ENCODE measurements around the gene DNAI7. TPM values are rescaled to one million over a fixed set of nuclear protein-coding genes. Genes with fewer than 3 reads are reported as not detected.

The DNAI7 gene
- total and polyA plus RNA-seq, 2 of the 13 experiments (the other 11 are each of a cell fraction or from before 2014, with no cell fraction given), result 0.04 to 0.25 TPM

GRCh38 chr12:25162866-25163265 is 32.1 kb downstream of the DNAI7 start:
- H3K4me1 ChIP-seq (ENCODE audit: insufficient read depth, low read length), result no peaks in the 10 kb centered on the region
- H3K4me3 ChIP-seq (replicated peaks in 1 of 3; ENCODE audit: insufficient read depth in 1 of 3, low read depth in 2 of 3, low read length in 3 of 3), result no peak overlapping the region
- H3K79me2 ChIP-seq (ENCODE audit: insufficient read depth, low read length), result no peaks in the 10 kb centered on the region
- ChIA-PET POLR2A (no interaction called here), CTCF (ENCODE audit: low intra/inter-chr PET ratio, low total read pairs) (no interaction called here)
- in situ Hi-C loops (cut with HindIII; ENCODE audit: extremely low pct_ligation_motif_present, low pct_unique_long_range_greater_than_20kb), result no loop called here
- TF ChIP-seq THYN1 (CRISPR knock-in tag; IDR thresholded peaks at IDR 0.05; ENCODE audit: borderline replicate concordance, low read depth) (no peak), CEBPB (IDR thresholded peaks at IDR 0.05; ENCODE audit: borderline replicate concordance, low read depth, low read length) (0 out of 2 replicates have a peak, but pooled peaks have one; percentile 20), ZNF556 (CRISPR knock-in tag; IDR thresholded peaks at IDR 0.05; ENCODE audit: borderline replicate concordance) (no peak), IKZF5 (CRISPR knock-in tag; IDR thresholded peaks at IDR 0.05) (no peak)
- no TSS peak for BruUV-seq (replicated peaks)
- no peaks in the 10 kb centered on the region for H4K20me1 ChIP-seq (ENCODE audit: insufficient read depth, low read length)
- ATAC-seq (no peak), DNase-seq (ENCODE audit: low spot score) (no peak), FAIRE-seq (no peak)
- H3K9ac ChIP-seq (ENCODE audit: insufficient read depth, low read depth, low read length), result no peak overlapping the region
- H3K27me3 ChIP-seq (ENCODE audit: control insufficient read depth in 1 of 2, insufficient read depth in 2 of 2, low read length in 2 of 2), result 0 out of 5 replicates have a peak, but pooled peaks cover 0 to under 1% of the 10 kb centered on the region in 2 experiments
- no peak overlapping the region for H3K27ac ChIP-seq (ENCODE audit: extremely low read length, insufficient read depth, low read length)
- intact Hi-C loops (cut with micrococcal nuclease; ENCODE audit: unreplicated experiment), result no loop called here
- H3K36me3 ChIP-seq (replicated peaks in 1 of 2; ENCODE audit: control insufficient read depth in 1 of 2, insufficient read depth in 2 of 2, low read length in 2 of 2), result no peaks in the 10 kb centered on the region
- no peaks in the 10 kb centered on the region for H3K9me3 ChIP-seq (ENCODE audit: low read length)
- no peak overlapping the region for H3K4me2 ChIP-seq (ENCODE audit: low read depth, low read length)
- H2AFZ ChIP-seq (ENCODE audit: low read length), result no peak overlapping the region
- WGBS (ENCODE audit: low lambda C conversion rate), result 64% methylated on average over 6 of the region's 6 CpGs

GRCh38 chr12:25156061-25156460 is 38.9 kb downstream of the DNAI7 start:
- intact Hi-C loops (cut with micrococcal nuclease; ENCODE audit: unreplicated experiment), result no loop called here
- TF ChIP-seq AGO1 (IDR thresholded peaks at IDR 0.05; ENCODE audit: low read depth, low read length, poor library complexity, severe bottlenecking) (no peak), SUZ12 (IDR thresholded peaks at IDR 0.05; ENCODE audit: low read depth, low read length) (no peak), MAFK (conservative IDR thresholded peaks at IDR 0.05 in 1 of 2, IDR thresholded peaks at IDR 0.05 in 1 of 2; ENCODE audit: low read length in 2 of 2) (0 out of 4 replicates have a peak, but pooled peaks of 1 of the 2 experiments have one; percentile 2), KDM5A (IDR thresholded peaks at IDR 0.05; ENCODE audit: borderline replicate concordance, low read length) (no peak), PAX8 (CRISPR knock-in tag; IDR thresholded peaks at IDR 0.05; ENCODE audit: borderline replicate concordance) (no peak), ZHX2 (IDR thresholded peaks at IDR 0.05; ENCODE audit: low read depth) (no peak), ZHX2 (CRISPR knock-in tag; IDR thresholded peaks at IDR 0.05; ENCODE audit: borderline replicate concordance) (no peak)

More at GRCh38 chr12:25156061-25156460, 38.9 kb downstream of the DNAI7 start:
- Histone ChIP-seq H3K9ac (ENCODE audit: insufficient read depth, low read depth, low read length) (no peak overlapping the region), H3K4me3 (replicated peaks in 1 of 3; ENCODE audit: insufficient read depth in 1 of 3, low read depth in 2 of 3, low read length in 3 of 3) (no peak overlapping the region), H3K79me2 (ENCODE audit: insufficient read depth, low read length) (no peaks in the 10 kb centered on the region), H3K4me2 (ENCODE audit: low read depth, low read length) (no peak overlapping the region), H3K36me3 (replicated peaks in 1 of 2; ENCODE audit: control insufficient read depth in 1 of 2, insufficient read depth in 2 of 2, low read length in 2 of 2) (no peaks in the 10 kb centered on the region), H3K9me3 (ENCODE audit: low read length) (no peaks in the 10 kb centered on the region), H2AFZ (ENCODE audit: low read length) (no peak overlapping the region), H3K27ac (ENCODE audit: extremely low read length, insufficient read depth, low read length) (no peak overlapping the region), H3K4me1 (ENCODE audit: insufficient read depth, low read length) (peaks cover 5% of the 10 kb centered on the region; the same call in 1 of the 2 replicates), H4K20me1 (ENCODE audit: insufficient read depth, low read length) (no peaks in the 10 kb centered on the region), H3K27me3 (ENCODE audit: control insufficient read depth in 1 of 2, insufficient read depth in 2 of 2, low read length in 2 of 2) (no peaks in the 10 kb centered on the region; a peak in 1 of 5 replicates)
- POLR2A ChIA-PET, result no interaction called here
- WGBS (ENCODE audit: low lambda C conversion rate), result 84% methylated on average over 4 of the region's 4 CpGs
- CTCF ChIA-PET (ENCODE audit: low intra/inter-chr PET ratio, low total read pairs), result interaction anchor here (1.8 kb wide), 1 partner anchor 164 kb away, joined by 6 read pairs; no protein-coding TSS in a partner anchor
- FAIRE-seq (no peak), ATAC-seq (no peak), DNase-seq (ENCODE audit: low spot score) (no peak)
- BruUV-seq (replicated peaks), result no TSS peak
- in situ Hi-C loops (cut with HindIII; ENCODE audit: extremely low pct_ligation_motif_present, low pct_unique_long_range_greater_than_20kb), result no loop called here
